ENCODE data around the gene CSNK1A1L. TPM values are rescaled to one million over a fixed set of nuclear protein-coding genes. Genes with fewer than 3 reads are reported as not detected.

Gene CSNK1A1L
- total RNA-seq, 1 experiment from 2014 or later = not detected

GRCh38 chr13:37139356-37139755 is 33.9 kb upstream of the CSNK1A1L start:
- Histone ChIP-seq H4K20me1 (ENCODE audit: insufficient read depth) (no peaks in the 10 kb centered on the region), H3K9me3 (ENCODE audit: control insufficient read depth in 1 of 2, insufficient read depth in 1 of 2, low read depth in 1 of 2, low read length in 2 of 2) (no peaks in the 10 kb centered on the region), H3K4me1 (ENCODE audit: control insufficient read depth in 1 of 2, insufficient read depth in 2 of 2, low read length in 2 of 2) (no peaks in the 10 kb centered on the region), H2AFZ (ENCODE audit: low read depth, low read length, poor library complexity, severe bottlenecking) (no peak overlapping the region), H3K27ac (ENCODE audit: low read depth, low read length) (no peak overlapping the region), H3K27me3 (ENCODE audit: insufficient read depth, low read length) (no peaks in the 10 kb centered on the region), H3K79me2 (ENCODE audit: insufficient read depth, low read length) (no peaks in the 10 kb centered on the region), H3K4me2 (ENCODE audit: low read length) (no peak overlapping the region), H3K9ac (ENCODE audit: low read length) (no peak overlapping the region), H3K9me2 (ENCODE audit: insufficient read depth) (no peaks in the 10 kb centered on the region), H3K36me3 (ENCODE audit: control insufficient read depth in 1 of 2, insufficient read depth in 2 of 2, low read length in 2 of 2) (no peaks in the 10 kb centered on the region), H3K4me3 (replicated peaks in 1 of 2; ENCODE audit: low read depth in 1 of 2, low read length in 2 of 2) (no peak overlapping the region)
- TF ChIP-seq SIN3A (IDR thresholded peaks at IDR 0.05; ENCODE audit: low read depth) = no peak
- TF ChIP-seq CTCF (IDR thresholded peaks at IDR 0.05 in 2 of 3, conservative IDR thresholded peaks at IDR 0.05 in 1 of 3; ENCODE audit: borderline replicate concordance in 1 of 3, insufficient read depth in 1 of 3, low read depth in 2 of 3, low read length in 2 of 3) = no peak
- TF ChIP-seq ATF3 (IDR thresholded peaks at IDR 0.05) = no peak
- TF ChIP-seq CBX3 (IDR thresholded peaks at IDR 0.05; ENCODE audit: low read depth) = no peak
- TF ChIP-seq POLR2AphosphoS5 (IDR thresholded peaks at IDR 0.05; ENCODE audit: low read depth, low read length) = no peak
- TF ChIP-seq ZNF274 (IDR thresholded peaks at IDR 0.05; ENCODE audit: low read depth, low read length) = no peak
- TF ChIP-seq ZBTB33 (IDR thresholded peaks at IDR 0.05; ENCODE audit: extremely low read depth, insufficient replicate concordance, low read length) = no peak
- TF ChIP-seq TCF7L2 (IDR thresholded peaks at IDR 0.05; ENCODE audit: borderline replicate concordance, extremely low read depth, insufficient read depth, insufficient read length) = no peak
- TF ChIP-seq JUND (IDR thresholded peaks at IDR 0.05) = no peak
- TF ChIP-seq ELF1 (IDR thresholded peaks at IDR 0.05; ENCODE audit: borderline replicate concordance, low read depth) = no peak
- no peak for TF ChIP-seq CEBPB (IDR thresholded peaks at IDR 0.05; ENCODE audit: low read depth)
- CTCF ChIA-PET = no interaction called here
- POLR2A ChIA-PET = no interaction called here
- intact Hi-C loops (cut with micrococcal nuclease) = no loop called here
- RAD21 ChIA-PET (ENCODE audit: low non-redundant PET in 1 of 2, low total read pairs in 2 of 2, uncharacterized antibody in 2 of 2, unreplicated experiment in 2 of 2) = no interaction called here
- BruUV-seq (replicated peaks) = no TSS peak
- ATAC-seq (no peak), DNase-seq (ENCODE audit: low read depth, low spot score) (no peak)
